ENCODE measurements around the gene LNX1.

GRCh38 chr4:53485658-53486040, 105.6 kb downstream of the LNX1 start:
- TF ChIP-seq BCL11A (IDR thresholded peaks at IDR 0.05; ENCODE audit: low read depth, low read length) (no peak), FOXM1 (IDR thresholded peaks at IDR 0.05; ENCODE audit: low read depth, low read length) (no peak), JUND (IDR thresholded peaks at IDR 0.05; ENCODE audit: low read depth, low read length) (no peak)
- TF ChIP-seq, protein P1, sequence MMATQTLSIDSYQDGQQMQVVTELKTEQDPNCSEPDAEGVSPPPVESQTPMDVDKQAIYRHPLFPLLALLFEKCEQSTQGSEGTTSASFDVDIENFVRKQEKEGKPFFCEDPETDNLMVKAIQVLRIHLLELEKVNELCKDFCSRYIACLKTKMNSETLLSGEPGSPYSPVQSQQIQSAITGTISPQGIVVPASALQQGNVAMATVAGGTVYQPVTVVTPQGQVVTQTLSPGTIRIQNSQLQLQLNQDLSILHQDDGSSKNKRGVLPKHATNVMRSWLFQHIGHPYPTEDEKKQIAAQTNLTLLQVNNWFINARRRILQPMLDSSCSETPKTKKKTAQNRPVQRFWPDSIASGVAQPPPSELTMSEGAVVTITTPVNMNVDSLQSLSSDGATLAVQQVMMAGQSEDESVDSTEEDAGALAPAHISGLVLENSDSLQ (IDR thresholded peaks at IDR 0.05), result no peak
- TF ChIP-seq, protein P2, sequence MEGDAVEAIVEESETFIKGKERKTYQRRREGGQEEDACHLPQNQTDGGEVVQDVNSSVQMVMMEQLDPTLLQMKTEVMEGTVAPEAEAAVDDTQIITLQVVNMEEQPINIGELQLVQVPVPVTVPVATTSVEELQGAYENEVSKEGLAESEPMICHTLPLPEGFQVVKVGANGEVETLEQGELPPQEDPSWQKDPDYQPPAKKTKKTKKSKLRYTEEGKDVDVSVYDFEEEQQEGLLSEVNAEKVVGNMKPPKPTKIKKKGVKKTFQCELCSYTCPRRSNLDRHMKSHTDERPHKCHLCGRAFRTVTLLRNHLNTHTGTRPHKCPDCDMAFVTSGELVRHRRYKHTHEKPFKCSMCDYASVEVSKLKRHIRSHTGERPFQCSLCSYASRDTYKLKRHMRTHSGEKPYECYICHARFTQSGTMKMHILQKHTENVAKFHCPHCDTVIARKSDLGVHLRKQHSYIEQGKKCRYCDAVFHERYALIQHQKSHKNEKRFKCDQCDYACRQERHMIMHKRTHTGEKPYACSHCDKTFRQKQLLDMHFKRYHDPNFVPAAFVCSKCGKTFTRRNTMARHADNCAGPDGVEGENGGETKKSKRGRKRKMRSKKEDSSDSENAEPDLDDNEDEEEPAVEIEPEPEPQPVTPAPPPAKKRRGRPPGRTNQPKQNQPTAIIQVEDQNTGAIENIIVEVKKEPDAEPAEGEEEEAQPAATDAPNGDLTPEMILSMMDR (IDR thresholded peaks at IDR 0.05 in 2 of 3, conservative IDR thresholded peaks at IDR 0.05 in 1 of 3; ENCODE audit: control insufficient read depth in 2 of 3, extremely low read depth in 1 of 3, insufficient read depth in 1 of 3, low read depth in 3 of 3, low read length in 3 of 3), result no peak

Measured in GM12878 (cell line).